ENCODE data around the gene EPHA5. TPM values are rescaled to one million over a fixed set of nuclear protein-coding genes. Genes with fewer than 3 reads are reported as not detected.

The EPHA5 gene
- total RNA-seq, 1 experiment from 2014 or later: 0.11 TPM

DNA sequence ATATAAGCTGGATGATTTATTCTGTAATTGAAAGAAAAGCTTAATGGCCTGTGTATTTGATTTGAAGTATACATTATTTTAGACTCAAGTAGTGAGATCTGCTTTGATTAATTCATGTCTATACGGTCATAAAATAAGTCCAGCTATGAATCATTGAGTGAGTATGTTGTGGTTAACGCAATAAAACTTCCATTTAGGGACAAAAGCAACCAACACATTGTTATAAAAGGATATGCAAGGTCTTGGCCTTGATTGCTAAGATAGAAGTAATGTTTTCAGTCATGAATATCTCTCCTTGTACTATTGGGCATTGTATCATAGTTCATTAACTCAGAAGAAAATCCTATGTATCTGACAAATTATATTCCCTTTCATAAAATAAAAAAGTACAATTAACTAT lies 162.1 kb downstream of the EPHA5 start:
- Histone ChIP-seq H3K36me3 (ENCODE audit: control insufficient read depth, insufficient read depth, low read length) (no peaks in the 10 kb centered on the region), H3K4me3 (ENCODE audit: low read depth, low read length) (no peak overlapping the region), H3K4me1 (no peaks in the 10 kb centered on the region), H3K27me3 (replicated peaks; ENCODE audit: control insufficient read depth, insufficient read depth, low read length) (no peaks in the 10 kb centered on the region), H3K9me3 (no peaks in the 10 kb centered on the region)
- no TSS peak for BruUV-seq (replicated peaks)
- Mint-ChIP-seq H3K27ac (ENCODE audit: unreplicated experiment) (no peak overlapping the region), H3K27me3 (ENCODE audit: insufficient read depth, unreplicated experiment) (no peaks in the 10 kb centered on the region), H3K9me3 (ENCODE audit: unreplicated experiment) (no peaks in the 10 kb centered on the region), H3K4me1 (ENCODE audit: low read depth, unreplicated experiment) (no peaks in the 10 kb centered on the region), H3K36me3 (ENCODE audit: insufficient read depth, unreplicated experiment) (no peaks in the 10 kb centered on the region), H3K4me3 (ENCODE audit: unreplicated experiment) (no peak overlapping the region)
- ChIA-PET POLR2A (no interaction called here), CTCF (no interaction called here)
- DNase-seq: no peak
- intact Hi-C loops (cut with micrococcal nuclease; ENCODE audit: unreplicated experiment): no loop called here
- TF ChIP-seq, protein P1, sequence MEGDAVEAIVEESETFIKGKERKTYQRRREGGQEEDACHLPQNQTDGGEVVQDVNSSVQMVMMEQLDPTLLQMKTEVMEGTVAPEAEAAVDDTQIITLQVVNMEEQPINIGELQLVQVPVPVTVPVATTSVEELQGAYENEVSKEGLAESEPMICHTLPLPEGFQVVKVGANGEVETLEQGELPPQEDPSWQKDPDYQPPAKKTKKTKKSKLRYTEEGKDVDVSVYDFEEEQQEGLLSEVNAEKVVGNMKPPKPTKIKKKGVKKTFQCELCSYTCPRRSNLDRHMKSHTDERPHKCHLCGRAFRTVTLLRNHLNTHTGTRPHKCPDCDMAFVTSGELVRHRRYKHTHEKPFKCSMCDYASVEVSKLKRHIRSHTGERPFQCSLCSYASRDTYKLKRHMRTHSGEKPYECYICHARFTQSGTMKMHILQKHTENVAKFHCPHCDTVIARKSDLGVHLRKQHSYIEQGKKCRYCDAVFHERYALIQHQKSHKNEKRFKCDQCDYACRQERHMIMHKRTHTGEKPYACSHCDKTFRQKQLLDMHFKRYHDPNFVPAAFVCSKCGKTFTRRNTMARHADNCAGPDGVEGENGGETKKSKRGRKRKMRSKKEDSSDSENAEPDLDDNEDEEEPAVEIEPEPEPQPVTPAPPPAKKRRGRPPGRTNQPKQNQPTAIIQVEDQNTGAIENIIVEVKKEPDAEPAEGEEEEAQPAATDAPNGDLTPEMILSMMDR (IDR thresholded peaks at IDR 0.05; ENCODE audit: insufficient read depth in 1 of 2, low read depth in 1 of 2, low read length in 1 of 2, severe bottlenecking in 1 of 2, unreplicated experiment in 1 of 2): no peak

DNA sequence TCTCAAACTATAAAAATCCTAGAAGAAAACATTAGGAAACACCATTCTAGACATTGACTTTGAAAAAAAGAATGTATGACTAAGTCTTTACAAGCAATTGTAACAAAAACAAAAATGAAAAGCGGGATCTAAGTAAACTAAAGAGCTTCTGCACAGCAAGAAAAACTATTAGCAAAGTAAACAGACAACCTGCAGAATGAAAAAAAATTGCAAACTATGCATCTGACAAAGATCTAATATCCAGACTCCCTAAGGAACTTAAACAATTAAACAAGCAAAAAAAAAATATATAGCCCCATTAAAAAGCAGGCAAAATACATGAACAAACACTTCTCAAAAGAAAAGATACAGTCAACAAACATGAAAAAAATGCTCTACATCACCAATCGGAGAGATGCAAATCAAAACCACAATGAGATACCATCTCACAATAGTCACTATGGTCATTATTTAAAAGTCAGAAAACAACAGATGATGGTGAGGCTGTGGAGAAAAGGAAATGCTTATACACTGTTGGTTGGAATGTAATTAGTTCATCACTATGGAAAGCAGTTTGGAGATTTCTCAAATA lies 168.1 kb downstream of the EPHA5 start:
- TF ChIP-seq, protein P1 (IDR thresholded peaks at IDR 0.05; ENCODE audit: insufficient read depth in 1 of 2, low read depth in 1 of 2, low read length in 1 of 2, severe bottlenecking in 1 of 2, unreplicated experiment in 1 of 2): no peak
- DNase-seq: no peak
- ChIA-PET POLR2A (no interaction called here), CTCF (no interaction called here)
- H3K9me3 ChIP-seq: no peaks in the 10 kb centered on the region
- Mint-ChIP-seq H3K9me3 (ENCODE audit: unreplicated experiment) (no peaks in the 10 kb centered on the region), H3K27ac (ENCODE audit: unreplicated experiment) (no peak overlapping the region), H3K4me1 (ENCODE audit: low read depth, unreplicated experiment) (no peaks in the 10 kb centered on the region), H3K27me3 (ENCODE audit: insufficient read depth, unreplicated experiment) (no peaks in the 10 kb centered on the region), H3K4me3 (ENCODE audit: unreplicated experiment) (no peak overlapping the region), H3K36me3 (ENCODE audit: insufficient read depth, unreplicated experiment) (no peaks in the 10 kb centered on the region)
- no peaks in the 10 kb centered on the region for H3K36me3 ChIP-seq (ENCODE audit: control insufficient read depth, insufficient read depth, low read length)
- H3K4me3 ChIP-seq (ENCODE audit: low read depth, low read length): no peak overlapping the region
- no TSS peak for BruUV-seq (replicated peaks)
- no peaks in the 10 kb centered on the region for H3K27me3 ChIP-seq (replicated peaks; ENCODE audit: control insufficient read depth, insufficient read depth, low read length)
- intact Hi-C loops (cut with micrococcal nuclease; ENCODE audit: unreplicated experiment): no loop called here
- no peaks in the 10 kb centered on the region for H3K4me1 ChIP-seq

DNA sequence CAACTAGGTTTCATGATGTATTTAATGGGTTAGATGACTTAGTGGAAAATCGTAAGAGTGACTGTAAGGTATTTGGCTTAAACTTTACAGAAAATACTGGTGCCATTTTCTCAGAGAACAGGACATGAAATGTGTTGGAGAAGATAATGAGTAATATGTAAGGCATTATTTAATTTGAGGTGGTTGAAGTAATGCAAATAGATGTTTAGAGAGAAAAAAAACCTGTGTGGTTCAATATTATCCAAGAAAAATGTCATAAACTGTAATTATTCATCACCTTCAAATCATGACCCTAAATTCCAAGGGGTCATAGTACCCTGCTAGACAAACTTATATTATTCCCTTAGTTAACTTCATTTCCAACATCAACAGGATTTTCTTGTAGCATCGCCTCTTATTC lies 171.7 kb downstream of the EPHA5 start:
- no peak for DNase-seq
- Mint-ChIP-seq H3K4me1 (ENCODE audit: low read depth, unreplicated experiment) (no peaks in the 10 kb centered on the region), H3K4me3 (ENCODE audit: unreplicated experiment) (no peak overlapping the region), H3K27ac (ENCODE audit: unreplicated experiment) (no peak overlapping the region), H3K27me3 (ENCODE audit: insufficient read depth, unreplicated experiment) (no peaks in the 10 kb centered on the region), H3K36me3 (ENCODE audit: insufficient read depth, unreplicated experiment) (no peaks in the 10 kb centered on the region), H3K9me3 (ENCODE audit: unreplicated experiment) (no peaks in the 10 kb centered on the region)
- Histone ChIP-seq H3K4me3 (ENCODE audit: low read depth, low read length) (no peak overlapping the region), H3K27me3 (replicated peaks; ENCODE audit: control insufficient read depth, insufficient read depth, low read length) (no peaks in the 10 kb centered on the region), H3K36me3 (ENCODE audit: control insufficient read depth, insufficient read depth, low read length) (no peaks in the 10 kb centered on the region), H3K9me3 (no peaks in the 10 kb centered on the region), H3K4me1 (no peaks in the 10 kb centered on the region)
- no TSS peak for BruUV-seq (replicated peaks)
- intact Hi-C loops (cut with micrococcal nuclease; ENCODE audit: unreplicated experiment): no loop called here
- ChIA-PET CTCF (no interaction called here), POLR2A (no interaction called here)
- TF ChIP-seq, protein P1 (IDR thresholded peaks at IDR 0.05; ENCODE audit: insufficient read depth in 1 of 2, low read depth in 1 of 2, low read length in 1 of 2, severe bottlenecking in 1 of 2, unreplicated experiment in 1 of 2): no peak
